Keratinocyte (primary cell): ENCODE results near the gene NOS1AP.

Experiments used
- CTCF ChIP-seq, 3 experiments: IDR thresholded peaks in 1 of 3; conservative IDR thresholded peaks in 1 of 3; optimal IDR thresholded peaks in 1 of 3; 2 replicates in 2 of 3; 3 replicates in 1 of 3; pipeline versions ENCODE3 to v1.5.1; 2011; ENCODE audit warnings: low read length in 3 of 3, mild to moderate bottlenecking in 3 of 3, moderate library complexity in 2 of 3, control low read depth in 1 of 3, inconsistent platforms in 1 of 3; ENCODE audit not compliant: insufficient read depth in 2 of 3; ENCODE audit errors: extremely low read depth in 1 of 3
- EZH2 ChIP-seq: IDR thresholded peaks from one replicate; pipeline ENCODE4 v1.6.1; 2012; ENCODE audit warnings: inconsistent platforms, mild to moderate bottlenecking, low read length, moderate library complexity

GRCh38 chr1:162304736-162305135 is 235.2 kb downstream of the NOS1AP start:
- TF ChIP-seq CTCF (optimal IDR thresholded peaks at IDR 0.05 in 1 of 3, IDR thresholded peaks at IDR 0.05 in 1 of 3, conservative IDR thresholded peaks at IDR 0.05 in 1 of 3; ENCODE audit: extremely low read depth in 1 of 3, insufficient read depth in 2 of 3, low read length in 3 of 3) (no peak), EZH2 (no peak)
